ENCODE measurements around the gene KRI1.

DNA sequence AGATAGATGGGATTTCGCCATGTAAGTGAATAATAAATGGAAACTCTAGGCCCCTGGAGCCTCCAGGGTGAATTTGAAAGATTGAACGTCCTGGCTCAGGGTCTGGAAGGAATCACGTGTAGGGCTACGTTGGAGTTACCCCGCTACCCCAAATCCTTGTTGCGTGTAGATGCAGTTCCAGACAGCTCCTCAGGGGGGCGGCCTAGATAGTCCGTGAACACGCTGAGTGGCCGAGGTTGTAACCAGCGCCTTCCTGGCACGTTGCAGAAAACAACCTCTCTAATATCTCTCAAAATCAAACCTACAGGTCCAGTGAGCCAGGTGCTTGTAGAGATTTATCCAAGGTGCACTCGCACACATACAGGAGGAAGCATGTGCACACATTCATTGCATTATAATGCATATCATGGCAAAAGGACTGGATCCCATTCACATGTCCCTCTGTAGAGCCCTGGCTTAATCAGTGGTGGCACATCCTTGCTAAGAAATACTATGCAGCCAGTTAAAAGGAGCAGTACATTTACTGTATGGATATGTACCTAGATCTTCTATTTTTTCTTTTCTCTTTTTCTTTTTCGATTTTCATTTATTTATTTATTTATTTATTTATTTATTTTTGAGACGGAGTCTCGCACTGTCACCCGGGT is 60.1 kb downstream of the KRI1 start:
- TF ChIP-seq, protein P1, sequence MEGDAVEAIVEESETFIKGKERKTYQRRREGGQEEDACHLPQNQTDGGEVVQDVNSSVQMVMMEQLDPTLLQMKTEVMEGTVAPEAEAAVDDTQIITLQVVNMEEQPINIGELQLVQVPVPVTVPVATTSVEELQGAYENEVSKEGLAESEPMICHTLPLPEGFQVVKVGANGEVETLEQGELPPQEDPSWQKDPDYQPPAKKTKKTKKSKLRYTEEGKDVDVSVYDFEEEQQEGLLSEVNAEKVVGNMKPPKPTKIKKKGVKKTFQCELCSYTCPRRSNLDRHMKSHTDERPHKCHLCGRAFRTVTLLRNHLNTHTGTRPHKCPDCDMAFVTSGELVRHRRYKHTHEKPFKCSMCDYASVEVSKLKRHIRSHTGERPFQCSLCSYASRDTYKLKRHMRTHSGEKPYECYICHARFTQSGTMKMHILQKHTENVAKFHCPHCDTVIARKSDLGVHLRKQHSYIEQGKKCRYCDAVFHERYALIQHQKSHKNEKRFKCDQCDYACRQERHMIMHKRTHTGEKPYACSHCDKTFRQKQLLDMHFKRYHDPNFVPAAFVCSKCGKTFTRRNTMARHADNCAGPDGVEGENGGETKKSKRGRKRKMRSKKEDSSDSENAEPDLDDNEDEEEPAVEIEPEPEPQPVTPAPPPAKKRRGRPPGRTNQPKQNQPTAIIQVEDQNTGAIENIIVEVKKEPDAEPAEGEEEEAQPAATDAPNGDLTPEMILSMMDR (IDR thresholded peaks at IDR 0.05 in 8 of 11, conservative IDR thresholded peaks at IDR 0.05 in 3 of 11) = peak; percentile 67 to 90 (median 81)
- TF ChIP-seq POLR2AphosphoS5 (IDR thresholded peaks at IDR 0.05) (no peak), POLR2A (IDR thresholded peaks at IDR 0.05) (no peak)
